Calu3 (cell line): ENCODE data around the gene PLA2G2F. TPM values are rescaled to one million over a fixed set of nuclear protein-coding genes. Genes with fewer than 3 reads are reported as not detected.

Experiments
- BruUV-seq: library from RNA; stranded (reverse); fragments of 400-500 nt; replicated peaks from 2 replicates; lab custom pipeline; 2021; lab: Mats Ljungman, UMichigan
- CTCF ChIA-PET: fragments of 300-600 bp; sonication (Branson Sonifier 250); formaldehyde crosslinking; loops from one replicate; lab custom pipeline; 2022; ENCODE audit warnings: antibody characterized with exemption; lab: Charles Lee
- DNase-seq: peaks from one replicate; pipeline ENCODE4 v3.0.0; 2022
- H3K27ac Mint-ChIP-seq: one replicate; pipeline ENCODE4 v1.8.0; 2022; ENCODE audit warnings: mixed read lengths; ENCODE audit not compliant: unreplicated experiment
- H3K27me3 Mint-ChIP-seq: one replicate; pipeline ENCODE4 v1.8.0; 2022; ENCODE audit warnings: mixed read lengths; ENCODE audit not compliant: unreplicated experiment
- H3K36me3 Mint-ChIP-seq: one replicate; pipeline ENCODE4 v1.8.0; 2022; ENCODE audit warnings: mild to moderate bottlenecking, moderate library complexity, mixed read lengths; ENCODE audit not compliant: insufficient read depth, unreplicated experiment
- H3K4me1 Mint-ChIP-seq: one replicate; pipeline ENCODE4 v1.8.0; 2022; ENCODE audit warnings: mild to moderate bottlenecking, low read depth, mixed read lengths; ENCODE audit not compliant: unreplicated experiment
- H3K4me3 Mint-ChIP-seq: one replicate; pipeline ENCODE4 v1.8.0; 2022; ENCODE audit warnings: mild to moderate bottlenecking, low read depth, moderate library complexity, mixed read lengths; ENCODE audit not compliant: unreplicated experiment
- H3K9me3 Mint-ChIP-seq: one replicate; pipeline ENCODE4 v1.8.0; 2022; ENCODE audit warnings: low read depth, mixed read lengths; ENCODE audit not compliant: unreplicated experiment
- intact Hi-C: fragments of 100-400 bp; cut with micrococcal nuclease; formaldehyde crosslinking; loops from one replicate; pipeline ENCODE4 v1.10.0; 2022; ENCODE audit not compliant: unreplicated experiment
- total RNA-seq: library from RNA; stranded (reverse); gene quantifications from 2 replicates; pipeline ENCODE4 v1.2.3, GENCODE V29; 2022
- TF ChIP-seq, protein P1 (sequence below): fragments of 200-600 bp; IDR thresholded peaks from one replicate; pipeline ENCODE4 v1.8.0; 2022; ENCODE audit warnings: antibody characterized with exemption; ENCODE audit not compliant: unreplicated experiment

Gene PLA2G2F
- total RNA-seq, 1 experiment from 2014 or later: not detected

DNA sequence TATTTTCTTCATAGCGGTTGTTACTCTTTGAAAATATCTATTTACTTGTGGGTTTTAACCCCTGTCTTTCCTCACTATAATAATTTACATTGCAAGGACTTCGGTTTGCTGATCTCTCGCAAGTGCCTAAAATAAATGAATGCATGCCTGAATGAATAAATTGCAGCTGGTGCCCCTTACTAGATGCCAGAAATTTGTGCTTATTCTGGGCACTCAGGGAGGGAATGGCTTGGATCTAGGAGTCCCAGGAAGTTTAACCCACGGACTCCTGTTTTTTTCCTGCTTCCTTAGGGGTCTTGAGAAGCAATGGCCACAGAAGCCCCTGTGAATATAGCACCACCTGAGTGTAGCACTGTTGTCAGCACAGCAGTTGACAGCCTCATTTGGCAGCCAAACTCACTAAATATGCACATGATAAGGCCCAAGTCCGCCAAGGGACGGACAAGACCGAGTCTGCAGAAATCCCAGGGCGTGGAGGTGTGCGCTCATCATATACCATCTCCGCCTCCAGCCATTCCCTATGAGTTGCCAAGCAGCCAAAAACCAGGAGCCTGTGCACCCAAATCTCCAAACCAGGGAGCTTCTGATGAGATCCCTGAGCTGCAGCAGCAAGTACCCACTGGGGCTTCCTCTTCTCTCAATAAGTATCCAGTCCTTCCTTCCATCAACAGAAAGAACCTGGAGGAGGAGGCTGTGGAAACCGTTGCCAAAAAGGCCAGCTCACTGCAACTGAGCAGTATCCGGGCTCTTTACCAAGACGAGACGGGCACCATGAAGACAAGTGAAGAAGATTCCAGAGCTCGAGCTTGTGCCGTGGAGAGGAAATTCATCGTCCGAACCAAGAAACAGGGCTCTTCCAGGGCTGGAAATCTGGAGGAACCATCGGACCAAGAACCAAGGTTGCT, 51.4 kb downstream of the PLA2G2F start:
- TF ChIP-seq, protein P1, sequence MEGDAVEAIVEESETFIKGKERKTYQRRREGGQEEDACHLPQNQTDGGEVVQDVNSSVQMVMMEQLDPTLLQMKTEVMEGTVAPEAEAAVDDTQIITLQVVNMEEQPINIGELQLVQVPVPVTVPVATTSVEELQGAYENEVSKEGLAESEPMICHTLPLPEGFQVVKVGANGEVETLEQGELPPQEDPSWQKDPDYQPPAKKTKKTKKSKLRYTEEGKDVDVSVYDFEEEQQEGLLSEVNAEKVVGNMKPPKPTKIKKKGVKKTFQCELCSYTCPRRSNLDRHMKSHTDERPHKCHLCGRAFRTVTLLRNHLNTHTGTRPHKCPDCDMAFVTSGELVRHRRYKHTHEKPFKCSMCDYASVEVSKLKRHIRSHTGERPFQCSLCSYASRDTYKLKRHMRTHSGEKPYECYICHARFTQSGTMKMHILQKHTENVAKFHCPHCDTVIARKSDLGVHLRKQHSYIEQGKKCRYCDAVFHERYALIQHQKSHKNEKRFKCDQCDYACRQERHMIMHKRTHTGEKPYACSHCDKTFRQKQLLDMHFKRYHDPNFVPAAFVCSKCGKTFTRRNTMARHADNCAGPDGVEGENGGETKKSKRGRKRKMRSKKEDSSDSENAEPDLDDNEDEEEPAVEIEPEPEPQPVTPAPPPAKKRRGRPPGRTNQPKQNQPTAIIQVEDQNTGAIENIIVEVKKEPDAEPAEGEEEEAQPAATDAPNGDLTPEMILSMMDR: no peak
- Mint-ChIP-seq H3K9me3 (no peaks in the 10 kb centered on the region), H3K4me1 (no peaks in the 10 kb centered on the region), H3K4me3 (no peak overlapping the region), H3K27me3 (peaks cover 42% of the 10 kb centered on the region), H3K27ac (no peak overlapping the region), H3K36me3 (no peaks in the 10 kb centered on the region)
- no peak for DNase-seq
- CTCF ChIA-PET: no interaction called here
- BruUV-seq: no TSS peak
- intact Hi-C loops: no loop called here

DNA sequence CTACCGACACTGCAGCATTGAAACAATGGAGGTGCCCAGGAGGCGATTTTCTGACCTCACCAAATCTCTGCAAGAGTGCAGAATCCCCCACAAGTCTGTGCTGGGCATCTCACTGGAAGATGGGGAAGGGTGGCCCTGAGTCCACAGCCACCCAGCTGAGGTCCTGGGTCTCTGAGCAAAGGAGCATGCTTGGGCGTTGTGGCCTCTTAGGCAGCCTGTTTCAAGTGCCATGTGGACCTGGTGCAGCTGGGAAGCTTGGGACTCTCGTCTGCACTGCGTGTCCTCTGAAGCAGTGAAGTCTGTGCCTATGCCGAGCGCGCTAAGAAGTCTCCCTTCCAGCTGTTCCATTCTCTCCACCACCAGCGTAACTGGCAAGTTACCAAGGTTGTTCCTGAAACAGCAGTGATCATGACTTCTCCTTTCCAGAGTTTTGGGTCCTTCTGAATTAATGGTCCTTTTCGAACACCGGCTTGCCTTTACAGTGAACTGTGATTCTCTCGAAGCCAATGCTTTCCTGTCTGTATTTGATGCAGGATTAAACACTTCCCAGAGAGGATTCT, 52.2 kb downstream of the PLA2G2F start:
- Mint-ChIP-seq H3K36me3 (no peaks in the 10 kb centered on the region), H3K27ac (no peak overlapping the region), H3K9me3 (no peaks in the 10 kb centered on the region), H3K4me1 (no peaks in the 10 kb centered on the region), H3K27me3 (peaks cover 34% of the 10 kb centered on the region), H3K4me3 (no peak overlapping the region)
- intact Hi-C loops: no loop called here
- no TSS peak for BruUV-seq
- CTCF ChIA-PET: no interaction called here
- TF ChIP-seq, protein P1: no peak
- no peak for DNase-seq

DNA sequence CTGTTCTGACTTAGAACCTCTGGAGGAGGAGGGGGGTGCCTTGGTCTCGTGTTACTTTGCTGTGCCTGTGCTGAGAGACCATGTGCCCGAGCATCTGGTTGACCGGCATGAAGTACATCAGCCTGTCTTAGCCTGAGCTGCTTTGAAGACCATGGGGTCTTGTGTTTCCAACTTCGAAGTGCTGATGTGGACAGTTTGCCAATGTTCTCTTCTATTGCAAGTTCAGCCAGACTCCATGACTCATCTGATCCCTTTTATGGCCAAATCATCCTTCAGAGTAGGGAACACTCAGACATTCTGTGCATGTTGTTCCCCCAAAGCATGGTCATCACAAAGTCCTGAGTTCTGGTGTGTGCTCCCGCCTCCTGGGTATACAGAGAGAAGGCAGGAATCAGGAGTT, 53.2 kb downstream of the PLA2G2F start:
- TF ChIP-seq, protein P1: no peak
- Mint-ChIP-seq H3K4me3 (no peak overlapping the region), H3K27me3 (peaks cover 24% of the 10 kb centered on the region), H3K9me3 (no peaks in the 10 kb centered on the region), H3K36me3 (no peaks in the 10 kb centered on the region), H3K4me1 (no peaks in the 10 kb centered on the region), H3K27ac (no peak overlapping the region)
- BruUV-seq: no TSS peak
- intact Hi-C loops: no loop called here
- no peak for DNase-seq
- CTCF ChIA-PET: no interaction called here

GRCh38 chr1:20192871-20193411, 53.8 kb downstream of the PLA2G2F start:
- DNase-seq: no peak
- CTCF ChIA-PET: no interaction called here
- BruUV-seq: no TSS peak
- Mint-ChIP-seq H3K27ac (no peak overlapping the region), H3K9me3 (no peaks in the 10 kb centered on the region), H3K4me1 (no peaks in the 10 kb centered on the region), H3K36me3 (no peaks in the 10 kb centered on the region), H3K4me3 (no peak overlapping the region), H3K27me3 (peaks cover 18% of the 10 kb centered on the region)
- intact Hi-C loops: no loop called here
- TF ChIP-seq, protein P1: no peak
